HepG2 (cell line): ENCODE measurements around the gene WSB2. TPM values are rescaled to one million over a fixed set of nuclear protein-coding genes. Genes with fewer than 3 reads are reported as not detected.
A peak's percentile ranks its signal among the peaks of the same experiment; 100 is the strongest.

Source experiments
- ARID5B ChIP-seq: IDR thresholded peaks from 2 replicates; pipeline ENCODE4 v1.4.0; 2020; ENCODE audit warnings: mild to moderate bottlenecking, missing genetic modification reagents
- GATA4 ChIP-seq: sonication (generic); IDR thresholded peaks from 2 replicates; pipeline ENCODE4 v1.6.1; 2016; ENCODE audit warnings: antibody characterized with exemption, low read depth, borderline replicate concordance
- JDP2 ChIP-seq: sonication (generic); formaldehyde crosslinking; IDR thresholded peaks from 2 replicates; pipeline ENCODE4 v1.8.1; 2022; ENCODE audit warnings: missing genetic modification reagents, borderline replicate concordance
- NFYB ChIP-seq: sonication (generic); formaldehyde crosslinking; IDR thresholded peaks from 2 replicates; pipeline ENCODE4 v1.4.0; 2020; ENCODE audit warnings: missing genetic modification reagents
- PLSCR1 ChIP-seq: sonication (generic); formaldehyde crosslinking; IDR thresholded peaks from 2 replicates; pipeline ENCODE4 v1.5.0; 2020; ENCODE audit warnings: missing genetic modification reagents, mild to moderate bottlenecking, borderline replicate concordance
- POGK ChIP-seq: sonication (generic); formaldehyde crosslinking; conservative IDR thresholded peaks from 2 replicates; pipeline ENCODE4 v1.8.0; 2022; ENCODE audit warnings: mild to moderate bottlenecking, moderate library complexity, missing genetic modification reagents
- SMAD3 ChIP-seq: sonication (generic); formaldehyde crosslinking; IDR thresholded peaks from 2 replicates; pipeline ENCODE4 v1.4.0; 2020; ENCODE audit warnings: missing genetic modification reagents
- ZBTB39 ChIP-seq: sonication (generic); formaldehyde crosslinking; IDR thresholded peaks from 2 replicates; pipeline ENCODE4 v1.5.0; 2020; ENCODE audit warnings: missing genetic modification reagents
- ZNF101 ChIP-seq: sonication (generic); formaldehyde crosslinking; IDR thresholded peaks from 2 replicates; pipeline ENCODE4 v1.4.0; 2020; ENCODE audit warnings: mild to moderate bottlenecking, low read depth, missing genetic modification reagents, borderline replicate concordance
- ZNF318 ChIP-seq: sonication (generic); formaldehyde crosslinking; IDR thresholded peaks from 2 replicates; pipeline ENCODE4 v1.4.0; 2020; ENCODE audit warnings: mild to moderate bottlenecking, missing genetic modification reagents
- polyA plus RNA-seq, 8 experiments: library from polyadenylated mRNA; depleted of rRNA in 3 of 8; stranded (reverse) in 7 of 8; unstranded in 1 of 8; fragments of >200 nt; fragmentation: Illumina TruSeq in 4 of 8; extraction: Trizol in 4 of 8; gene quantifications; 2 replicates each; pipeline versions ENCODE4 v1.2.1 to v1.2.3, GENCODE V29; 2011 to 2016; ENCODE audit warnings: low read depth in 4 of 8, missing spikeins in 1 of 8, mixed read lengths in 1 of 8; ENCODE audit not compliant: insufficient read depth in 1 of 8
- total RNA-seq, 5 experiments: library from RNA; depleted of rRNA; stranded (reverse); fragments of >200 nt; fragmentation: Illumina TruSeq; extraction: Trizol; gene quantifications; 2 replicates each; pipeline ENCODE4 v1.2.3, GENCODE V29; 2016; ENCODE audit warnings: low read depth in 1 of 5

The WSB2 gene
- total and polyA plus RNA-seq, 2 of the 13 experiments (the other 11 are each of a cell fraction or from before 2014, with no cell fraction given): 31.0 to 82.8 TPM

GRCh38 chr12:118103601-118104382 is 42.8 kb upstream of the WSB2 start, which contains the start of gene VSIG10 (continued):
- 0 out of 2 replicates have a peak, but pooled peaks have one; percentile 17 for TF ChIP-seq ZNF318 (CRISPR knock-in tag)
- TF ChIP-seq POGK (CRISPR knock-in tag): 0 out of 2 replicates have a peak, but pooled peaks have one; percentile 64
- no peak for TF ChIP-seq PLSCR1 (CRISPR knock-in tag)
- peak; percentile 66; the same call in 1 of the 2 replicates for TF ChIP-seq GATA4
- TF ChIP-seq ZNF101: no peak
- no peak for TF ChIP-seq SMAD3 (CRISPR knock-in tag)
- TF ChIP-seq NFYB (CRISPR knock-in tag): no peak
- no peak for TF ChIP-seq JDP2 (CRISPR knock-in tag)
- peak; percentile 78 for TF ChIP-seq ARID5B
- no peak for TF ChIP-seq ZBTB39 (CRISPR knock-in tag)
